Breast epithelium (tissue), 4 donors: ENCODE measurements around the gene AHRR. TPM values are rescaled to one million over a fixed set of nuclear protein-coding genes. Genes with fewer than 3 reads are reported as not detected.

Source experiments
- DNase-seq, 2 donors: peaks; one replicate each; pipeline ENCODE4 v3.0.0-alpha.2; 2019; ENCODE audit warnings: low spot score in 2 of 2
- H3K27ac ChIP-seq, 2 donors: fragments of 200-600 bp; sonication (generic) in 1 of 2; one replicate each; pipeline ENCODE4 v1.5.1; 2016 to 2019; ENCODE audit warnings: mild to moderate bottlenecking in 1 of 2
- H3K27me3 ChIP-seq, 2 donors: fragments of 200-600 bp; sonication (generic) in 1 of 2; one replicate each; pipeline versions ENCODE4 v1.5.1 to v1.6.0; 2017 to 2019; ENCODE audit warnings: control low read depth in 1 of 2, mild to moderate bottlenecking in 1 of 2
- H3K36me3 ChIP-seq: fragments of 200-600 bp; one replicate; pipeline ENCODE4 v1.5.1; 2019
- H3K4me1 ChIP-seq, 2 donors: fragments of 200-600 bp; sonication (generic); one replicate each; pipeline ENCODE4 v1.5.1; 2016 to 2019; ENCODE audit warnings: control low read depth in 1 of 2
- H3K4me3 ChIP-seq, 3 donors: fragments of 200-600 bp; sonication (generic); 1 replicate in 2 of 3; 2 replicates in 1 of 3; pipeline ENCODE4 v1.5.1; 2016 to 2019; ENCODE audit warnings: mild to moderate bottlenecking in 3 of 3, moderate library complexity in 2 of 3
- H3K9me3 ChIP-seq, 2 donors: fragments of 200-600 bp; sonication (generic) in 1 of 2; one replicate each; pipeline ENCODE4 v1.5.1; 2016 to 2019; ENCODE audit warnings: control low read depth in 1 of 2
- POLR2A ChIP-seq: fragments of 450-650 bp; IDR thresholded peaks from one replicate; pipeline ENCODE4 v1.6.1; 2016; ENCODE audit warnings: antibody characterized with exemption, mild to moderate bottlenecking, moderate library complexity
- POLR2AphosphoS5 ChIP-seq, 3 donors: sonication (generic); formaldehyde crosslinking; IDR thresholded peaks; one replicate each; pipeline ENCODE4 v1.6.1; 2017; ENCODE audit warnings: antibody characterized with exemption in 3 of 3
- intact Hi-C: fragments of 100-400 bp; cut with DNase I; formaldehyde crosslinking; loops from one replicate; pipeline ENCODE4 v1.15.1; 2023; ENCODE audit warnings: low total_unique reads
- total RNA-seq, 3 donors: library from RNA; depleted of rRNA; stranded (reverse); fragments of >200 nt; gene quantifications; one replicate each; pipeline ENCODE4 v1.1.0, GENCODE V29; 2016
- TF ChIP-seq, protein P1 (sequence below), 3 donors: fragments of 450-650 bp; IDR thresholded peaks; one replicate each; pipeline ENCODE4 v1.5.1; 2016 to 2017; ENCODE audit warnings: antibody characterized with exemption in 3 of 3, mild to moderate bottlenecking in 3 of 3, moderate library complexity in 3 of 3

Gene AHRR
- total RNA-seq, 3 donors from 2014 or later: 0.88 to 0.98 TPM; not detected in 1

DNA sequence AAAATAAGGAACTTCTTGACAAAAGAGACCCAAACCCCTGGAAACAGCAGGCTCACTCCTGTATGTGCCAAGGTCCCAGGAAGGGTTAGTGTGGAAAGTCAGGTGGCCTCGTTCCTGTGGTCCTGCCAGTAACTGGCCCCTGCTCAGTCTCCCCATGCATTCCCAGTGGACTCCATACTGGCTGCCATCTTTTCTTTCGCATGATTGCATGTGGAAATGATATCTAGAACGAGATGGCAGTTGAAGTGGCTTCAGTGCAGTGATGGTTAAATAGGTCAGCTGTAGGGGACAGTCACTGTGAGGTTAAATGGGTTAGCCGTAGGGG lies 30.4 kb downstream of the AHRR start:
- H3K27ac ChIP-seq: no peak overlapping the region
- no peaks in the 10 kb centered on the region for H3K36me3 ChIP-seq
- no peak for DNase-seq
- H3K27me3 ChIP-seq: no peaks in the 10 kb centered on the region
- H3K9me3 ChIP-seq: no peaks in the 10 kb centered on the region
- no peaks in the 10 kb centered on the region for H3K4me1 ChIP-seq
- TF ChIP-seq POLR2AphosphoS5 (IDR thresholded peaks at IDR 0.05) (no peak), POLR2A (no peak)
- TF ChIP-seq, protein P1, sequence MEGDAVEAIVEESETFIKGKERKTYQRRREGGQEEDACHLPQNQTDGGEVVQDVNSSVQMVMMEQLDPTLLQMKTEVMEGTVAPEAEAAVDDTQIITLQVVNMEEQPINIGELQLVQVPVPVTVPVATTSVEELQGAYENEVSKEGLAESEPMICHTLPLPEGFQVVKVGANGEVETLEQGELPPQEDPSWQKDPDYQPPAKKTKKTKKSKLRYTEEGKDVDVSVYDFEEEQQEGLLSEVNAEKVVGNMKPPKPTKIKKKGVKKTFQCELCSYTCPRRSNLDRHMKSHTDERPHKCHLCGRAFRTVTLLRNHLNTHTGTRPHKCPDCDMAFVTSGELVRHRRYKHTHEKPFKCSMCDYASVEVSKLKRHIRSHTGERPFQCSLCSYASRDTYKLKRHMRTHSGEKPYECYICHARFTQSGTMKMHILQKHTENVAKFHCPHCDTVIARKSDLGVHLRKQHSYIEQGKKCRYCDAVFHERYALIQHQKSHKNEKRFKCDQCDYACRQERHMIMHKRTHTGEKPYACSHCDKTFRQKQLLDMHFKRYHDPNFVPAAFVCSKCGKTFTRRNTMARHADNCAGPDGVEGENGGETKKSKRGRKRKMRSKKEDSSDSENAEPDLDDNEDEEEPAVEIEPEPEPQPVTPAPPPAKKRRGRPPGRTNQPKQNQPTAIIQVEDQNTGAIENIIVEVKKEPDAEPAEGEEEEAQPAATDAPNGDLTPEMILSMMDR (IDR thresholded peaks at IDR 0.05): no peak
- intact Hi-C loops: no loop called here
- no peak overlapping the region for H3K4me3 ChIP-seq

DNA sequence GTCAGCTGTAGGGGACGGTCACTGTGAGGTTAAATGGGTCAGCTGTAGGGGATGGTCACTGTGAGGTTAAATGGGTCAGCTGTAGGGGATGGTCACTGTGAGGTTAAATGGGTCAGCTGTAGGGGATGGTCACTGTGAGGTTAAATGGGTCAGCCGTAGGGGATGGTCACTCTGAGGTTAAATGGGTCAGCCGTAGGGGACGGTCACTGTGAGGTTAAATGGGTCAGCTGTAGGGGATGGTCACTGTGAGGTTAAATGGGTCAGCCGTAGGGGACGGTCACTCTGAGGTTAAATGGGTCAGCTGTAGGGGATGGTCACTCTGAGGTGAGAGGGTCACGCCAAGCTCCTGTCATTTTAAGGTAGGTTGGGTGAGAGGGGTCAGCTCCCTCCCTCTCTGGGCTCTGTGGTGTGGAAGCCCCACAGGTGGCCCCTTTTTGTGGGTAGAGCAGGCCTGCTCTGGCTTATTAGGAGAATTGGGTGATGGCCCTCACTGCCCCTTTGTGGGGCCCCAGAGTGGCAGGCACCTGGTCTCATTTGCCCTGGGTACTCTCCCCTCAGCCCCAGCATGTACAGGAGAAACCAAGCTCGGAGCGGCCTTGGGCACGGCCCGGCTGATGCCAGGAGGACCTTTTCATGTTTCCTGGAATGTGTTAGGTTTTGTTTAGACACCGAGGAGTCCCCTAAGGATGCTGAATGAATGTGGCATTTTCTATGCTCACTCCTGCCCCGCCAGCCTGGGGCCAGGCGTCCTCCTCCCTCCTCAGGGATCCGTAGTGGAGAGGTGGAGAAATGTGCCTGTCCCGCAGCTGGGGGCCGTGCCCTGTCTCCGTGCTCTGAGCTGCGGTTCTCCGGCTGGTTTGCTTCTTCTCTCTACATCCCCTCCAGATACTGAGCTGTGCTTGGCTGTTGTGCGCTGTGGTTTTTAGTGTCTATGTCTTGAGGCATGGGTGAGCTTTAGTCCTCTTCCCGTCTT lies 31.4 kb downstream of the AHRR start:
- Histone ChIP-seq H3K27me3 (no peaks in the 10 kb centered on the region), H3K27ac (no peak overlapping the region), H3K9me3 (no peaks in the 10 kb centered on the region), H3K36me3 (no peaks in the 10 kb centered on the region), H3K4me1 (no peaks in the 10 kb centered on the region), H3K4me3 (no peak overlapping the region)
- intact Hi-C loops: no loop called here
- TF ChIP-seq POLR2A: no peak
- no peak for TF ChIP-seq POLR2AphosphoS5 (IDR thresholded peaks at IDR 0.05)
- TF ChIP-seq, protein P1 (IDR thresholded peaks at IDR 0.05): no peak
- peak in 1 of 2 donors; percentile 8 for DNase-seq

DNA sequence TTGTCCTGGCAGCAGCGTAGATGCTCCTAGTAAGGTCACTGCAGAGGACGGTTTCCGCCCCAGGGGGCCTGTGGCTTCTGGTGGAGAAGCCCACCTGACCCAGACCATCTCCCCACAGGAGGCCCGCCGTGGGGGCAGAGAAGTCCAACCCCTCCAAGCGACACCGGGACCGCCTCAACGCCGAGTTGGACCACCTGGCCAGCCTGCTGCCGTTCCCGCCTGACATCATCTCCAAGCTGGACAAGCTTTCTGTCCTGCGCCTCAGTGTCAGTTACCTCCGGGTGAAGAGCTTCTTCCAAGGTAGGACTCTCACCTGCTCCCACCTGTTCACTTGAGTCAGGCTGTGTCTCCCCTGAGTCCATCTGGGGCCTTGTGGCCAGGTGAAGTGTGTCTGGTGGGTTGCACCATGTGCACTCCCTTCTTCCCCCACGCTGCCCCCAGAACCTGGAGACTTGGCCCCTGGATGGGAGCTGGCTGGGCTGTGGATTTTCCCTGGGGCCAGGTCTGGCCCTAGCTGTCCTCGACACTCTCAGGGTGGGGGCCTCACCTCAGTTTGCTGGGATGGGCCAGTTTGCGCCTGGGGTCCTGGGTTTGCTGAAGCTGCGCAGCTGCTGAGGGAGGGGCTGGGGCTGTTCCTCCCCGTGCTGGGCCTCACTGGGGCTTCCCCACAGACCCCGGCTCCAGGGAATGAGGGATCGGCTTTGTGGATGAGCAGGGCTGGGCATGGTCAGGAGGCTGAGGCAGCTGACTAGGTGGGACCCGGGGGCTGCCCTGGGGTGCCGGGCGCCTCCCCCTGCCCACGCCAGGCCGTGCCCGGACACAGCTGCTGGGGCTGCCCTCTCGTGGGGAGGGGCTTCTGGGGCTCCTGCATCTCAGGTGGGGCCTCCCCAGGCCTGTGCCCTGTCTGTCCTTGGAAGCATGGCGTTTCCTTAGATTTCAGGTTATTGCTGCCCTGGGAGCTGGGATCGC lies 32.4 kb downstream of the AHRR start:
- TF ChIP-seq POLR2A (no peak), POLR2AphosphoS5 (IDR thresholded peaks at IDR 0.05) (no peak)
- TF ChIP-seq, protein P1 (IDR thresholded peaks at IDR 0.05): no peak

DNA sequence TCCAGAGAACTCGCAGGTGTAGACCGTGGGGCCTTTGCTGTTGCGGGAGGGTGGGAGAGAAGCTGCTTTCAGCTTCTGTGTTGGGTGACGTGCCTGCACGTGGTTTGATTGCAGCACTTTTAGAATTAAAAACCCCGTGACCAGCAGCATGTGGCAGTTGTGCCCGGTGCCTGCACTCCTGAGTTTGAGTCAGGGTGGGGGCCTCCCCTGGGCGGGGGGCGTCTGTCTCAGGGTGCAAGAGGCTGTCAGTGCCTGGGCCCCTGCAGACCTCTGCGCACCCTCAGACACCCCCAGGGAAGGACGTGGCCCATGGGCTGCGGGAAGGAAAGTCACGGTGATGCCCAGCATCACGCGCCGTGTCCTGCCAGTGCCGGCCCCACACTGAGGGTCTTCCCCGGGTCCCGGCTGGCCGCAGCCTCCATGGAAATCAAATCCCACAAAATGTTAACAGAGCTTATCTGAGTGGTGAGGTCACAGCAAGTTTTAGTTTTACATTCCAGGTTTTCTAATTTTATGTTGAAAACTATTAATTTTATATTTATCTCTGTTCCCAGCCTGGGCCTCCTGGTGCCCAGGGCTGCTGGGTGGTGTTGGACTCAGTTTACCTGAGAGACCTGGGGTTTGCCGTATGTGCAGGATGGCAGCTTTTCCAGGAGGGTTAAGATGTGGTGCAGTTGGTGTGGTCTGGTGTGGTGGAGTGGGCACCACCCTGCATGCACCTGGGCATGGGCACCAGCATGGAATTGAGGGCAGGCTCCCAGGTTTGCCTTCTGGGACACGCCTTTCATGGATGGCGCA lies 33.3 kb downstream of the AHRR start:
- intact Hi-C loops: no loop called here
- H3K4me3 ChIP-seq: no peak overlapping the region
- no peaks in the 10 kb centered on the region for H3K27me3 ChIP-seq
- DNase-seq: peak in 1 of 2 donors; percentile 7
- H3K27ac ChIP-seq: no peak overlapping the region
- no peaks in the 10 kb centered on the region for H3K9me3 ChIP-seq
- no peak for TF ChIP-seq POLR2AphosphoS5 (IDR thresholded peaks at IDR 0.05)
- TF ChIP-seq POLR2A: no peak
- TF ChIP-seq, protein P1 (IDR thresholded peaks at IDR 0.05): no peak
- H3K36me3 ChIP-seq: no peaks in the 10 kb centered on the region
- no peaks in the 10 kb centered on the region for H3K4me1 ChIP-seq

More for the DNA sequence above, 32.4 kb downstream of the AHRR start:
- no peak overlapping the region for H3K4me3 ChIP-seq
- no peaks in the 10 kb centered on the region for H3K27me3 ChIP-seq
- no peak overlapping the region for H3K27ac ChIP-seq
- no peaks in the 10 kb centered on the region for H3K36me3 ChIP-seq
- peak in 1 of 2 donors; percentile 15 for DNase-seq
- intact Hi-C loops: no loop called here
- H3K4me1 ChIP-seq: no peaks in the 10 kb centered on the region
- H3K9me3 ChIP-seq: no peaks in the 10 kb centered on the region
